ENCODE measurements around the gene IPCEF1. TPM values are rescaled to one million over a fixed set of nuclear protein-coding genes. Genes with fewer than 3 reads are reported as not detected.

The IPCEF1 gene
- total RNA-seq, 1 experiment from 2014 or later = 0.52 TPM

DNA sequence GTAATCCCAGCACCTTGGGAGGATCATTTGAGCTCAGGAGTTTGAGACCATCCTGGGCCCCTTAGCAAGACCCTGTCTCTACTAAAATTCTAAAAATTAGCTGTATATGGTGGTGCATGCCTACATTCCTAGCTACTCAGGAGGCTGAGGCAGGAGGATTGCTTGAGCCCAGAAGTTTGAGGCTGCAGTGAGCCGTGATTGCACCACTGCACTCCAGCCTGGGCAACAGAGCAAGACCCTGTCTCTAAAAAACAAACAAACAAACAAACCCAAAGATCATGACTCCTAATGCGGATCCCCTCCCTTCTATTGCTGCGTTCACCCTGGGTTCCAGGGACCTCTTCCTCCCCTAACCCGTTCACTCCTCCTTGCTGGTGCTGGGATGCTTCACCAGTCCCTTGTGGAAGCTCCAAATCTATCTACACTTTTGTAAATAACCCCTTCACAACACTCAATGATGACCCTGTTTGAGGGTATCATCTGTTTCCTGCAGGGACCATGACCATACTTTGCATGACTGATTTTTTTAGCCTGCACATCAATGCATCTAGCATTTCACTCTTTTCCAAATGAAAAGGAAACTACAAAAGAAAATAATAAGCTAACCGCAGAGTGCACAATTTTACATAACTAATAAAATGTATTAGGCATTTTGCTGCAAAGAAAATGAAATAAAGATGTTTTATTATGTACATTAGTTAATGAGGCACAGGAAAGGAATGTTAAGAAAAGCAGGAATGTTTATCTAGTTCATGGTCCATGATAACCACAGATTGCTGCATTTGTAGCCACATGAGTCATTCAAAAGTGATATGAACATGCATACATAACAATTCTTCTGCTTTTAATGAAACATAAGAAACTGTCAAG is 30.5 kb upstream of the IPCEF1 start:
- CTCF ChIA-PET = interaction anchor here (0.7 kb wide), 1 partner anchor 95 kb away, joined by 3 read pairs; no protein-coding TSS in a partner anchor
- Mint-ChIP-seq H3K4me1 (ENCODE audit: low read depth, unreplicated experiment) (peaks cover 16% of the 10 kb centered on the region), H3K27ac (ENCODE audit: unreplicated experiment) (no peak overlapping the region), H3K4me3 (ENCODE audit: low read depth, unreplicated experiment) (no peak overlapping the region), H3K27me3 (ENCODE audit: unreplicated experiment) (peaks cover 57% of the 10 kb centered on the region), H3K9me3 (ENCODE audit: low read depth, unreplicated experiment) (no peaks in the 10 kb centered on the region), H3K36me3 (ENCODE audit: insufficient read depth, unreplicated experiment) (peaks cover 5% of the 10 kb centered on the region)
- intact Hi-C loops (cut with micrococcal nuclease; ENCODE audit: unreplicated experiment) = loop anchor here (5.0 kb wide), 1 partner anchor 120 kb away; no protein-coding TSS in a partner anchor
- TF ChIP-seq, protein P1, sequence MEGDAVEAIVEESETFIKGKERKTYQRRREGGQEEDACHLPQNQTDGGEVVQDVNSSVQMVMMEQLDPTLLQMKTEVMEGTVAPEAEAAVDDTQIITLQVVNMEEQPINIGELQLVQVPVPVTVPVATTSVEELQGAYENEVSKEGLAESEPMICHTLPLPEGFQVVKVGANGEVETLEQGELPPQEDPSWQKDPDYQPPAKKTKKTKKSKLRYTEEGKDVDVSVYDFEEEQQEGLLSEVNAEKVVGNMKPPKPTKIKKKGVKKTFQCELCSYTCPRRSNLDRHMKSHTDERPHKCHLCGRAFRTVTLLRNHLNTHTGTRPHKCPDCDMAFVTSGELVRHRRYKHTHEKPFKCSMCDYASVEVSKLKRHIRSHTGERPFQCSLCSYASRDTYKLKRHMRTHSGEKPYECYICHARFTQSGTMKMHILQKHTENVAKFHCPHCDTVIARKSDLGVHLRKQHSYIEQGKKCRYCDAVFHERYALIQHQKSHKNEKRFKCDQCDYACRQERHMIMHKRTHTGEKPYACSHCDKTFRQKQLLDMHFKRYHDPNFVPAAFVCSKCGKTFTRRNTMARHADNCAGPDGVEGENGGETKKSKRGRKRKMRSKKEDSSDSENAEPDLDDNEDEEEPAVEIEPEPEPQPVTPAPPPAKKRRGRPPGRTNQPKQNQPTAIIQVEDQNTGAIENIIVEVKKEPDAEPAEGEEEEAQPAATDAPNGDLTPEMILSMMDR (IDR thresholded peaks at IDR 0.05; ENCODE audit: unreplicated experiment) = no peak
- no TSS peak for BruUV-seq (replicated peaks)
- DNase-seq = no peak

DNA sequence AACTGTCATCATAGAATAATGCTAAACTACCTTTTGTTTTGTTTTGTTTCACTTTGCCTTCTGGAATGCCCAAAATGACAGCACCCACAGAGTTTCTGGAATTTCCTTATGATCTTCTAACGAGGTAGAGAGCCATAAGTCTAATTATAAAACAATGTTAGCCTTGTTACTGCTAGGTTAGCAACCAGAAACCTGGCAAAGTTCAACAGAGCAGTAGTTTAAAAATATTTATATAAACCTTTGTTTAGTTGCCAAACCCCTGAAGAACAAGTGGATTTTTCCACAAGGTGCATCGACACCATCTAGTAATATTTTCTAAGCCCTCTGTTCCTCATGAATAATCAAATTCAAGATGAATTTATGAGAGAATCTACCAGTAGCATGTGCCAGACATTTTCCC is 27.6 kb upstream of the IPCEF1 start:
- H3K27me3 Mint-ChIP-seq (ENCODE audit: unreplicated experiment) = peaks cover 44% of the 10 kb centered on the region
- no peaks in the 10 kb centered on the region for H3K9me3 Mint-ChIP-seq (ENCODE audit: low read depth, unreplicated experiment)
- H3K36me3 Mint-ChIP-seq (ENCODE audit: insufficient read depth, unreplicated experiment) = peaks cover 5% of the 10 kb centered on the region
- intact Hi-C loops (cut with micrococcal nuclease; ENCODE audit: unreplicated experiment) = no loop called here
- H3K27ac Mint-ChIP-seq (ENCODE audit: unreplicated experiment) = no peak overlapping the region
- TF ChIP-seq, protein P1 (IDR thresholded peaks at IDR 0.05; ENCODE audit: unreplicated experiment) = no peak
- no peak for DNase-seq
- peaks cover 16% of the 10 kb centered on the region for H3K4me1 Mint-ChIP-seq (ENCODE audit: low read depth, unreplicated experiment)
- CTCF ChIA-PET = no interaction called here
- BruUV-seq (replicated peaks) = no TSS peak
- H3K4me3 Mint-ChIP-seq (ENCODE audit: low read depth, unreplicated experiment) = no peak overlapping the region

DNA sequence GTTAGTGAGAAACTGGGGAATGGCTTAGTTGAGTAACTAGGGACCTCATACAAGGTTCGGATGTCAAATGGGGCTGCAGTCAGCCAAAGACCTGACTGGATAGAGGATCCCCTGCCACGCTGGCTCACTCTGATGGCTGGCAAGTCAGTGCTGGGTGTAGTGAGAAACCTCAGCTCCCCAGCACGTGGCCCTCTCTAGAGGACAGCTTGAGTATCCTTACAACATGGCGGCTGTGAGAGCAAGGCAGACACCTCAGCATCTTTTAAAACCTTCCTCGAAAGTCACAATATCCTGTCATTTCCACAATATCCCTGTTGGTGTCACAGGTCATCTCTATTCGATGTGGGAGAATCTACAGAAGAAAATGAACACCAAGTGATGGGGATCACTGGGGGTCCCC is 26.7 kb upstream of the IPCEF1 start:
- Mint-ChIP-seq H3K36me3 (ENCODE audit: insufficient read depth, unreplicated experiment) (peaks cover 5% of the 10 kb centered on the region), H3K4me3 (ENCODE audit: low read depth, unreplicated experiment) (no peak overlapping the region), H3K27ac (ENCODE audit: unreplicated experiment) (no peak overlapping the region), H3K27me3 (ENCODE audit: unreplicated experiment) (peaks cover 52% of the 10 kb centered on the region), H3K4me1 (ENCODE audit: low read depth, unreplicated experiment) (peaks cover 16% of the 10 kb centered on the region), H3K9me3 (ENCODE audit: low read depth, unreplicated experiment) (no peaks in the 10 kb centered on the region)
- intact Hi-C loops (cut with micrococcal nuclease; ENCODE audit: unreplicated experiment) = no loop called here
- CTCF ChIA-PET = no interaction called here
- DNase-seq = no peak
- TF ChIP-seq, protein P1 (IDR thresholded peaks at IDR 0.05; ENCODE audit: unreplicated experiment) = no peak
- no TSS peak for BruUV-seq (replicated peaks)

DNA sequence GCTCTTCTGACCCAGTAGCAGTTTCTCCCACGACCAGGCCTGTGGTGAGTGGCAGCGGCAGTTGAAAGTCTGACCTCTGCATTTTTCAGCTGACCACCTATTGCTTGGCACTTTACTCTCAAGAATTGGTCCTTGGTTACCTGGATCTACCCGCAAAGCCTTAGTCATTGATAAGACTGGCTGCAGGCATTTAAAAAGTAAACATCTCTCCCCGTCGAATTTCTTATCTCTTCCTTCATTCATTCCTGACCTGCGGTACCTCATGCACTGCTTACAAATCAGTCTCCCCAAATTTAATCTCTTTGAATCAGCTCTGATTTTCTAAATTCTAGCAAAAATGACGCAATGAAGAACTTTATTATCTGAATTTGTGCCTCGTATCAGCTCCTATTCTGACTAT is 26.1 kb upstream of the IPCEF1 start:
- Mint-ChIP-seq H3K27ac (ENCODE audit: unreplicated experiment) (no peak overlapping the region), H3K4me1 (ENCODE audit: low read depth, unreplicated experiment) (peaks cover 16% of the 10 kb centered on the region), H3K4me3 (ENCODE audit: low read depth, unreplicated experiment) (no peak overlapping the region), H3K36me3 (ENCODE audit: insufficient read depth, unreplicated experiment) (no peaks in the 10 kb centered on the region), H3K27me3 (ENCODE audit: unreplicated experiment) (peaks cover 57% of the 10 kb centered on the region), H3K9me3 (ENCODE audit: low read depth, unreplicated experiment) (no peaks in the 10 kb centered on the region)
- peak; percentile 56 for DNase-seq
- TF ChIP-seq, protein P1 (IDR thresholded peaks at IDR 0.05; ENCODE audit: unreplicated experiment) = no peak
- no TSS peak for BruUV-seq (replicated peaks)
- intact Hi-C loops (cut with micrococcal nuclease; ENCODE audit: unreplicated experiment) = no loop called here
- CTCF ChIA-PET = interaction anchor here (0.6 kb wide), 1 partner anchor 187 kb away, joined by 3 read pairs; no protein-coding TSS in a partner anchor
